HTR-8/SVneo (cell line): ENCODE results near the gene ME3.
"Not testable (repeated sequence)": the region's sequence is repeated elsewhere in the genome, so short reads cannot be mapped to it uniquely, and the experiment has no call there.

Source experiments
- DNase-seq: peaks from one replicate; pipeline ENCODE4 v3.0.0; 2011; ENCODE audit warnings: low spot score, mixed read lengths; ENCODE audit not compliant: insufficient read length
- FAIRE-seq: peaks from 2 replicates; lab custom pipeline; 2011; peaks lifted over from hg19 to GRCh38; lab: Jason Lieb, UNC

ME3 gene

GRCh38 chr11:86456075-86456939 lies 216.1 kb downstream of the ME3 start:
- FAIRE-seq (no peak), DNase-seq (peak; percentile 80)

GRCh38 chr11:86453290-86454030 lies 219.0 kb downstream of the ME3 start:
- FAIRE-seq (no peak), DNase-seq (no peak)

DNA sequence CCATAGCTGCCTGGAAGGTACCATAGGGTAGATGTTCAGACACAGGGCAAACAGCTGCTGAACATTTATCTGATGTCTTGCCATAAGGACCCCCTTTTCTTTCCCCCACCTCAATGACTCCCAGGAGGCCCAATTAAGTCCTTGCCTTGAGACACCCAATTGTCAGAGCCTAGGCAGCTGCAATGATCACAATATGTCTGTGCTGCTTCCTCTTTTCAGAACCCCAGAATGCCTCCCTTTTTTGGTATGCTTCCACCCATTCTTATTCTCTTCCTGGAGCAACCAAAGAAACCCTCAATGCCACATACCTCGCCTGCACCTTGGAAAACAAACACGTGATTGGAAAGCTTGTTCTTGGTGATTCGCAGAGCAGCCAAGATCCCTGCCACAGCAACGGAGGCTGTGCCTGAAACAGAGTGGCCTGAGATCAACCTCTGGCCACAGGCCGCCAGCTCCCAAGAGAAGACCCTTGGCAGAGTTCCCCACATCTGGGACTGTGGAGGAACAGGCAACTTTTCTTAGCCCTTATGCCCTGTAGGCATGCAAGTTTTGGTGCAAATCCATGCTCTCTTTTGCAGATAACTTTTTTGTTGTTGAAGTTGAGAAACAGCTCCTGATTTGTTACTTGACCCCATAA lies 222.3 kb downstream of the ME3 start:
- FAIRE-seq (no peak), DNase-seq (no peak)

- no peak for FAIRE-seq
- no peak for DNase-seq
Measured at GRCh38 chr11:86447763-86448480, 224.5 kb downstream of the ME3 start.

DNA sequence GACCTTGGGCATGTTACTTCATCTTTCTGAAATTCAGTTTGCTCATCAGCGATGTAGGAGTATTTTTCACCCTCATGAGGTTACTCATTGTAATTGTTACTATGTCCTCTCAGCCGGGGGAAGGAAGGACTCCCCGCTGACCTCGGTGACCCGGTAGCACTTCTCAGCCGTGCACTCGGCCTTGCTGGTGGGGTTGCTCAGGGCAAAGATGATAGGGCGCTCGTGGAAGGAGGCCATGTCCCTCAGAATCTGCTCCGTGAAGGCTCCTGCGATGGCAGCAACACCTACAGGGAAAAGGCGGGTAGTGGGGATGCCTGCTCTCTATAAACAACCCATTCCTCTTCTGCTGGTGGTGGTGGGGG lies 225.5 kb downstream of the ME3 start:
- FAIRE-seq: no peak
- DNase-seq: no peak

- DNase-seq (no peak), FAIRE-seq (no peak)
Measured at GRCh38 chr11:86446163-86446923, 226.1 kb downstream of the ME3 start.

DNA sequence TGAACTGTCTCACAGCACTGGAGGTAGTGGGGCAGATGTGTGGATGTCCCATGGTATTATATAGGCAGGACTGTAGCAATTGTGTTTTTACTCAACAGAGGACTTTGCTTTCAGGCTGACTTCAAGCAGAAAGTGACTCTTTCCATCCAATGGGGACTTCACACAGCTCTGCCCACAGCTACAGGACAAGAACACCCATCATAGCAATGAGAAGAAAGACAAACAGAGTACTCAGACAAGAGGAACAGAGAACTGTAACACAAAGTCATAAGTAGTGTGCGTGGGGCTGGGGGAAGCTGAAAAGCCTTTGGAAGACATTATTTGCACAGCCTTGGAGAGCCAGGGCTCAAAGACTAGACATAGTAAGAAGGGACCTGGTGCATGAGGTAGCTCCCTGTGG lies 227.4 kb downstream of the ME3 start:
- FAIRE-seq: no peak

DNA sequence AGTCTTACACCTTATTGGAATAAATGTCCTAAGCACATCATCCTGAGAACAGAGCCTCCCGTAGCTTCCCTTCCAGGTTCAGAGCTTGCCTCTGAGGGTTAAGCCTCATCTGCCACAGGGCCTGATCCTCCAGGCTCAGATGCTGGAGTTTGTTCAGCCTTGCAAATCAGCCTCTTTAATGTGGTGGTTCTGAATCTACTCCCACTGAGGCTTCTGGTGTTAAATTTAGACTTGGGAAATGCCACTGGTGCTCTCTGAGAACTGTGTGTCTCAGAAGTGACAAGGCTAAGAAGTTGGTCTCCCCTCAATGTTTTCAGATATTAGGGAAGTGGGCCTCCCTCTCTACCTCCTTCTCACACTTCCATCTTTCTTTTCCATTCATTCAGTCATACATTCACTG lies 229.0 kb downstream of the ME3 start:
- FAIRE-seq (no peak), DNase-seq (no peak)

More for the DNA sequence above, 227.4 kb downstream of the ME3 start:
- DNase-seq: no peak

GRCh38 chr11:86442827-86443226 lies 229.6 kb downstream of the ME3 start:
- FAIRE-seq: no peak
- DNase-seq: no peak

DNA sequence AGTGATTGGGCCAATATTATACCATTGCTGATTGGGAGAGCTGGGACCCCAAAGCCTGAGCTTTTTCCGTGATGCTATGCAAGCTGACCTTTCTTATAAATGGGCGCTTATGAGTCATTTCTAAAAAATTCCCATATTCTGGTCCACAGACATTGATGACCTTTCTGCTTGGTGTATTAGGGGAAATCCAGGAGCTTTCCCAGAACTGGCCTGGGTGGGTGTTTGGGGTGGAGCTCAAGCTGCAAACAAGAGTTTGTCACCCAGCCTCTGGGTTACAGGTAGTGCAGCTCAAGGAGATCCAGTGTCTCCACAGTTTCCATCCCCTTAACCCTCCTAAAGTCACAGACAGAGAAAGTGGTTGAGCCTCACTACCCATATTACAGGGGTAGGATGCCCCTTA lies 230.0 kb downstream of the ME3 start:
- DNase-seq (peak; percentile 54), FAIRE-seq (no peak)

DNA sequence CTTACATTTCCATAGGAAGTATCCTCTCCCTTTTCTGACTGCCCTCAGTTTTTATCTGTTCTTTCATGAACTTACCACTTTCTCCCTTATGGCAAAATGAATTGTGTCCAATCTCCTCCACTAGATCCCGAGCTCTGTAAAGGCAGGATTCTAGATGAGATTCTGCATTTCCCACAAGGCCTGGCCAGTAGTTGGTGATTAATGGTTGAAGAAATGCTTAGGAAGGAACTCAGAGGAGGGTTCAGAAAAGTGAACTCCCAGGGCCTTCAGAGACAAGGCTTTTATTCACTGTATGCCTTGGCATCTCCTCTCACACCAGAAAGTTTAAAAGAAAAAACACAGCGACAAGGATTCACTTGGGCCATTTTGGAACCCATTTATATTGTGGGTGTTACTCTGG lies 231.6 kb downstream of the ME3 start:
- no peak for DNase-seq
- FAIRE-seq: no peak

DNA sequence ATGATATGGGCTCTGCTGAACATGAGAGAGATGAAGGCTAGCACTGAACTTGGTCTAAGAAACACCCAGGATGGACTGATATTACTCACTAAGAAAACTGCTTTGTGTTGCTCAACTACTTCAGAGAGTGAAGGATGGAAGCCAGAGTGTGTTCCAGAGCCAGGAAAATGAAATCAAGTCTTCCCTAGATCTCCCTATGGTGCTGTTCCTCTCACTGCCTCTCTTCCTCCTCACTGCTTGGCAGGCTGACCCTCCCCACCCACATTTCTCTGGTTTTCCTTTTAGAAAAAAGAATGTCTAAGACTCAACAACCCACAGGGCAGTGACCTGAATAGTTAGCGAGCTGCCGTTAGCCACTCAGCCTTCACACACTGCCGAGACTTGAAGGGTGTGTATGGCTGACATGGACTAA lies 232.1 kb downstream of the ME3 start:
- DNase-seq (no peak), FAIRE-seq (no peak)

GRCh38 chr11:86438685-86439084 lies 233.7 kb downstream of the ME3 start:
- DNase-seq (peak; percentile 42), FAIRE-seq (peak; percentile 49)

- FAIRE-seq: no peak
- no peak for DNase-seq
Measured at GRCh38 chr11:86435711-86436110, 236.7 kb downstream of the ME3 start.

- not testable (repeated sequence) for FAIRE-seq, DNase-seq
Measured at GRCh38 chr11:86433361-86434095, 238.9 kb downstream of the ME3 start.

- DNase-seq (no peak), FAIRE-seq (peak; percentile 72)
Measured at GRCh38 chr11:86431258-86431657, 241.2 kb downstream of the ME3 start.

- DNase-seq: no peak
- FAIRE-seq: no peak
Measured at GRCh38 chr11:86427441-86427840, 245.0 kb downstream of the ME3 start.

GRCh38 chr11:86423488-86423887 lies 248.9 kb downstream of the ME3 start:
- not testable (repeated sequence) for DNase-seq, FAIRE-seq

DNA sequence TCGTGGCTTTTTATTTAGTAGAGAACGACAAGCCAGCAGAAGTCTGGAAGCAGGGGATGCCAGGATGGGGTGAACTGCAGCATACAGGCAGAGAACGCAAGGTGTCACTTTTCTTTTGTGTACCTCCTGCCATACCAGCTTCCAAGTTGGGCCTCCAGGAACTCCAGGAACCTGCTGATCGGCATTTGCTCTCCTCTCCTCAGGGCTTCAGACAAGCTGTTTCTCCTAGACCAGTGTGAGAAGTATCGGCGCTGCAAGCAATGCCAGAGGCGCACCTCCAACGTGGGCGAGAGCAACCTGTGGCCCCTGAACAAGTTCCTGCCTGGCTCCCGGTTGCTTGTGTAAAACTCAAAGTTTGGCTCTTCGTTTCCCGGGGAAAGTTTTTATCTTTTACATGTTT lies 250.0 kb downstream of the ME3 start:
- FAIRE-seq (no peak), DNase-seq (no peak)
